Suprapubic skin (tissue), 4 donors: ENCODE measurements around the gene CFAP92. TPM values are rescaled to one million over a fixed set of nuclear protein-coding genes. Genes with fewer than 3 reads are reported as not detected.

Experiments used
- DNase-seq, 2 donors: peaks; one replicate each; pipeline ENCODE4 v3.0.0-alpha.2; 2019; ENCODE audit warnings: low spot score in 2 of 2
- H3K27ac ChIP-seq: fragments of 200-600 bp; sonication (generic); one replicate; pipeline ENCODE4 v1.5.1; 2019
- H3K27me3 ChIP-seq: fragments of 200-600 bp; sonication (generic); one replicate; pipeline ENCODE4 v1.5.1; 2019
- H3K36me3 ChIP-seq: fragments of 200-600 bp; sonication (generic); one replicate; pipeline ENCODE4 v1.5.1; 2019
- H3K4me1 ChIP-seq: fragments of 200-600 bp; sonication (generic); one replicate; pipeline ENCODE4 v1.5.1; 2019
- H3K4me3 ChIP-seq: fragments of 200-600 bp; sonication (generic); one replicate; pipeline ENCODE4 v1.5.1; 2019; ENCODE audit warnings: mild to moderate bottlenecking
- H3K9me3 ChIP-seq: fragments of 200-600 bp; sonication (generic); one replicate; pipeline ENCODE4 v1.5.1; 2019
- EP300 ChIP-seq: sonication (generic); formaldehyde crosslinking; IDR thresholded peaks from one replicate; pipeline ENCODE4 v1.6.1; 2017; ENCODE audit warnings: antibody characterized with exemption
- POLR2A ChIP-seq, 2 donors: fragments of 450-650 bp; IDR thresholded peaks; one replicate each; pipeline ENCODE4 v1.6.1; 2017; ENCODE audit warnings: antibody characterized with exemption in 2 of 2, mild to moderate bottlenecking in 2 of 2, moderate library complexity in 2 of 2
- POLR2AphosphoS5 ChIP-seq, 3 donors: sonication (generic); formaldehyde crosslinking; IDR thresholded peaks; one replicate each; pipeline ENCODE4 v1.6.1; 2017; ENCODE audit warnings: antibody characterized with exemption in 3 of 3
- WGBS: methylation state at CpG from one replicate; pipeline ENCODE4 v1.1.5; 2018; 5-methylcytosine and 5-hydroxymethylcytosine counted together
- total RNA-seq, 4 donors: library from RNA; depleted of rRNA; stranded (reverse); fragments of >200 nt; gene quantifications; one replicate each; pipeline ENCODE4 v1.1.0, GENCODE V29; 2016
- TF ChIP-seq, protein P1 (sequence below), 2 donors: fragments of 200-600 bp in 1 of 2; fragments of 450-650 bp in 1 of 2; sonication (generic) in 1 of 2; IDR thresholded peaks; one replicate each; pipeline ENCODE4 v1.5.1; 2016 to 2019; ENCODE audit warnings: antibody characterized with exemption in 2 of 2, mild to moderate bottlenecking in 1 of 2, moderate library complexity in 1 of 2

CFAP92 gene
- total RNA-seq, 4 donors from 2014 or later, result 0.11 to 1.7 (median 0.87) TPM

DNA sequence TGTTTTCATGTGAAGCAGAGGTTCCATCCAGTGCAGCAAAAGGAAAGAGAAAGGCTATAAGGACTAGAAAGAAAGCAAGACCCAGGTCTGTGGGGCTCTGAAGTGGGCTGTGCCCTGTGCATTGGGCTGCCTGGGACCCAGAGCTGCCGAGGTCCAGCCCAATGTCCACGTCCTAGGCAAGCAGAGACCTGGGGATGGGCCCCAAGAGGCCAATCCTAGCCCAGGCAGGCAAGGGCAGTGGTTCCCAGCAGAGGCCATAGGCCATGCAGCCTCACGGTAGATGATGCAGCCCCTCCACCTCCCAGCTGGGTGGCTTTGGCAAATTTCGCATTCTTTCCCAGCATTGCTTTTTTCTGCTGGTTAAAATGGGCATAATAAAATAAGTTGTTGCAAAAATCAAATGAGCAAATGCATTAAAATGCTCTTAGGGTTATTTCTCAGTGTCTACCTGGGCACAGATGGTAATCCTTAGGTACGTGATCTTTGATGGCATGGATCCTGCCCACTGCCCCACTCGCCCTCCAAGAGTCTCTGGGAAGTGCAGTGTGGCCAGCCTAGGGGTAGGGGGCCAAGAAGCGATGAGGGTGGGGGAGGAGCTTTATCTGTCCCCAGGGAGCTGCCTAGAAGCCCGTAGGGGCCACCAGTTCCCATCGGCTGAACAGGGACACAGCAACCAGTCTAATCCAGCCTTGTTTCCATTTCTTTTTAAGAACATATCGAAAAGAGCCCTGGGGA is 44.4 kb upstream of the CFAP92 start:
- H3K27ac ChIP-seq, result no peak overlapping the region
- H3K36me3 ChIP-seq, result no peaks in the 10 kb centered on the region
- H3K9me3 ChIP-seq, result no peaks in the 10 kb centered on the region
- H3K4me3 ChIP-seq, result no peak overlapping the region
- TF ChIP-seq EP300 (no peak), POLR2A (IDR thresholded peaks at IDR 0.05) (no peak), POLR2AphosphoS5 (IDR thresholded peaks at IDR 0.05) (no peak)
- TF ChIP-seq, protein P1, sequence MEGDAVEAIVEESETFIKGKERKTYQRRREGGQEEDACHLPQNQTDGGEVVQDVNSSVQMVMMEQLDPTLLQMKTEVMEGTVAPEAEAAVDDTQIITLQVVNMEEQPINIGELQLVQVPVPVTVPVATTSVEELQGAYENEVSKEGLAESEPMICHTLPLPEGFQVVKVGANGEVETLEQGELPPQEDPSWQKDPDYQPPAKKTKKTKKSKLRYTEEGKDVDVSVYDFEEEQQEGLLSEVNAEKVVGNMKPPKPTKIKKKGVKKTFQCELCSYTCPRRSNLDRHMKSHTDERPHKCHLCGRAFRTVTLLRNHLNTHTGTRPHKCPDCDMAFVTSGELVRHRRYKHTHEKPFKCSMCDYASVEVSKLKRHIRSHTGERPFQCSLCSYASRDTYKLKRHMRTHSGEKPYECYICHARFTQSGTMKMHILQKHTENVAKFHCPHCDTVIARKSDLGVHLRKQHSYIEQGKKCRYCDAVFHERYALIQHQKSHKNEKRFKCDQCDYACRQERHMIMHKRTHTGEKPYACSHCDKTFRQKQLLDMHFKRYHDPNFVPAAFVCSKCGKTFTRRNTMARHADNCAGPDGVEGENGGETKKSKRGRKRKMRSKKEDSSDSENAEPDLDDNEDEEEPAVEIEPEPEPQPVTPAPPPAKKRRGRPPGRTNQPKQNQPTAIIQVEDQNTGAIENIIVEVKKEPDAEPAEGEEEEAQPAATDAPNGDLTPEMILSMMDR (IDR thresholded peaks at IDR 0.05), result no peak
- DNase-seq, result peak in 1 of 2 donors; percentile 37
- 75% methylated on average over 10 of the region's 10 CpGs for WGBS
- no peaks in the 10 kb centered on the region for H3K4me1 ChIP-seq
- no peaks in the 10 kb centered on the region for H3K27me3 ChIP-seq

DNA sequence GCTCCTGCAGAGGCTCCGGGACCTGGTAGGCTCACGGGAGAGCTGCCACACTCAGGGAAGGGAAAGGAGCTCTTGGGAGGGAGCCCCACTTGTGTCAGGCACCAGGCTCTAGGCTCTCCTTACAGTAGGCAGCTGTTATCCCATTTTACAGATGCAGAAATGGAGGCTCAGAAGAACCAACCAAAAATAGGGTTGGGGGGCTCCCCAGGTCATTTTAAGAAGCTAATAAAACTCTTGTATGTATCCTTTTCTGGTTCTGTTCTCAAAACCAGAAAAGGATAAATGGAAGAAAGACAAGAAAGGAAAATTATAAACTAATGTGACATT is 43.2 kb upstream of the CFAP92 start:
- Histone ChIP-seq H3K36me3 (no peaks in the 10 kb centered on the region), H3K4me1 (no peaks in the 10 kb centered on the region), H3K27me3 (no peaks in the 10 kb centered on the region), H3K27ac (no peak overlapping the region), H3K4me3 (no peak overlapping the region), H3K9me3 (no peaks in the 10 kb centered on the region)
- no peak for DNase-seq
- TF ChIP-seq EP300 (no peak), POLR2A (IDR thresholded peaks at IDR 0.05) (no peak), POLR2AphosphoS5 (IDR thresholded peaks at IDR 0.05) (no peak)
- TF ChIP-seq, protein P1 (IDR thresholded peaks at IDR 0.05), result no peak
- 87% methylated on average over 2 of the region's 2 CpGs for WGBS

- H3K36me3 ChIP-seq, result no peaks in the 10 kb centered on the region
- 85% methylated on average over 9 of the region's 10 CpGs for WGBS
- H3K9me3 ChIP-seq, result no peaks in the 10 kb centered on the region
- no peak overlapping the region for H3K4me3 ChIP-seq
- peak in 1 of 2 donors; percentile 29 for DNase-seq
- TF ChIP-seq POLR2A (IDR thresholded peaks at IDR 0.05) (no peak), EP300 (no peak), POLR2AphosphoS5 (IDR thresholded peaks at IDR 0.05) (no peak)
- TF ChIP-seq, protein P1 (IDR thresholded peaks at IDR 0.05), result no peak
- H3K27ac ChIP-seq, result no peak overlapping the region
- H3K4me1 ChIP-seq, result no peaks in the 10 kb centered on the region
- H3K27me3 ChIP-seq, result no peaks in the 10 kb centered on the region
These were observed 42.6 kb upstream of the CFAP92 start for GRCh38 chr3:129036222-129037092.

- no peaks in the 10 kb centered on the region for H3K4me1 ChIP-seq
- H3K36me3 ChIP-seq, result no peaks in the 10 kb centered on the region
- no peaks in the 10 kb centered on the region for H3K27me3 ChIP-seq
- H3K4me3 ChIP-seq, result no peak overlapping the region
- TF ChIP-seq EP300 (no peak), POLR2AphosphoS5 (IDR thresholded peaks at IDR 0.05) (no peak), POLR2A (IDR thresholded peaks at IDR 0.05) (no peak)
- TF ChIP-seq, protein P1 (IDR thresholded peaks at IDR 0.05), result no peak
- WGBS, result 85% methylated on average over 9 of the region's 11 CpGs
- H3K27ac ChIP-seq, result no peak overlapping the region
- no peak for DNase-seq
- no peaks in the 10 kb centered on the region for H3K9me3 ChIP-seq
These were observed 41.7 kb upstream of the CFAP92 start for GRCh38 chr3:129035360-129036221.
